WERI-Rb-1 (cell line): ENCODE results near the gene PER2.

Experiments
- DNase-seq: peaks from one replicate; pipeline ENCODE4 v3.0.0-alpha.2; 2020
- H3K27ac ChIP-seq: fragments of 250-450 bp; sonication (Bioruptor Pico); 2 replicates; pipeline ENCODE4 v1.5.1; 2020; ENCODE audit warnings: mild to moderate bottlenecking, moderate library complexity
- H3K27me3 ChIP-seq: fragments of 250-450 bp; sonication (Bioruptor Pico); 2 replicates; pipeline ENCODE4 v1.5.1; 2021; ENCODE audit warnings: mild to moderate bottlenecking, low read depth, moderate library complexity; ENCODE audit not compliant: insufficient read depth, severe bottlenecking
- H3K36me3 ChIP-seq: fragments of 250-450 bp; sonication (Bioruptor Pico); 2 replicates; pipeline ENCODE4 v1.5.1; 2020; ENCODE audit warnings: mild to moderate bottlenecking, moderate library complexity
- H3K4me3 ChIP-seq: 2 replicates; pipeline ENCODE4 v1.5.1; 2011; ENCODE audit warnings: low read depth, mild to moderate bottlenecking, control low read depth, low read length
- H3K9me3 ChIP-seq: fragments of 250-450 bp; sonication (Bioruptor Pico); 2 replicates; pipeline ENCODE4 v1.5.1; 2021; ENCODE audit warnings: mild to moderate bottlenecking, moderate library complexity; ENCODE audit not compliant: severe bottlenecking
- CTCF ChIP-seq: IDR thresholded peaks from 2 replicates; pipeline ENCODE4 v1.5.1; 2011; ENCODE audit warnings: low read depth, mild to moderate bottlenecking, control low read depth, inconsistent platforms, low read length

The PER2 gene

GRCh38 chr2:238291550-238292281 is 3.3 kb upstream of the PER2 start:
- Histone ChIP-seq H3K27ac (no peak overlapping the region), H3K36me3 (no peaks in the 10 kb centered on the region), H3K9me3 (no peaks in the 10 kb centered on the region), H3K4me3 (no peak overlapping the region), H3K27me3 (no peaks in the 10 kb centered on the region)
- no peak for TF ChIP-seq CTCF
- no peak for DNase-seq

GRCh38 chr2:238290715-238291549 is 2.5 kb upstream of the PER2 start:
- H3K36me3 ChIP-seq, result no peaks in the 10 kb centered on the region
- DNase-seq, result no peak
- H3K27me3 ChIP-seq, result no peaks in the 10 kb centered on the region
- no peak overlapping the region for H3K27ac ChIP-seq
- H3K9me3 ChIP-seq, result no peaks in the 10 kb centered on the region
- TF ChIP-seq CTCF, result no peak
- H3K4me3 ChIP-seq, result no peak overlapping the region

GRCh38 chr2:238290091-238290509 is 1.7 kb upstream of the PER2 start:
- H3K27ac ChIP-seq, result no peak overlapping the region
- H3K9me3 ChIP-seq, result no peaks in the 10 kb centered on the region
- no peak for TF ChIP-seq CTCF
- no peaks in the 10 kb centered on the region for H3K36me3 ChIP-seq
- H3K4me3 ChIP-seq, result no peak overlapping the region
- peak; percentile 38 for DNase-seq
- H3K27me3 ChIP-seq, result no peaks in the 10 kb centered on the region

- no peak for TF ChIP-seq CTCF
- H3K4me3 ChIP-seq, result peak overlapping the region; percentile 56
- no peaks in the 10 kb centered on the region for H3K9me3 ChIP-seq
- H3K27ac ChIP-seq, result no peak overlapping the region
- no peaks in the 10 kb centered on the region for H3K36me3 ChIP-seq
- no peak for DNase-seq
- H3K27me3 ChIP-seq, result no peaks in the 10 kb centered on the region
Measured at GRCh38 chr2:238289574-238289973, 1.2 kb upstream of the PER2 start.

GRCh38 chr2:238288650-238289573 is 502 bp upstream of the PER2 start:
- H3K27me3 ChIP-seq, result no peaks in the 10 kb centered on the region
- no peaks in the 10 kb centered on the region for H3K9me3 ChIP-seq
- peak overlapping the region; percentile 69 for H3K27ac ChIP-seq
- peak overlapping the region; percentile 56 for H3K4me3 ChIP-seq
- TF ChIP-seq CTCF, result peak; percentile 40
- H3K36me3 ChIP-seq, result no peaks in the 10 kb centered on the region
- peak; percentile 98 for DNase-seq
